ENCODE measurements around the gene ADCY4. TPM values are rescaled to one million over a fixed set of nuclear protein-coding genes. Genes with fewer than 3 reads are reported as not detected.

The ADCY4 gene
- total and polyA plus RNA-seq, 2 of the 13 experiments (the other 11 are each of a cell fraction or from before 2014, with no cell fraction given) = 0.03 TPM; not detected in 1

- TF ChIP-seq CEBPZ (IDR thresholded peaks at IDR 0.05; ENCODE audit: low read length) = no peak
- peak; percentile 85 for TF ChIP-seq ARID5B (CRISPR knock-in tag; IDR thresholded peaks at IDR 0.05)
- no peak for TF ChIP-seq CCAR2 (optimal IDR thresholded peaks at IDR 0.05; ENCODE audit: low read depth, low read length)
- peak; percentile 100 for TF ChIP-seq CSRNP1 (CRISPR knock-in tag; IDR thresholded peaks at IDR 0.05)
- peak; percentile 93 for TF ChIP-seq ARNTL (CRISPR knock-in tag; IDR thresholded peaks at IDR 0.05)
- TF ChIP-seq SRY (CRISPR knock-in tag; IDR thresholded peaks at IDR 0.05) = peak; percentile 99
- peak; percentile 85 for TF ChIP-seq THAP11 (CRISPR knock-in tag; IDR thresholded peaks at IDR 0.05)
- peak; percentile 100 for TF ChIP-seq NFKB2 (CRISPR knock-in tag; IDR thresholded peaks at IDR 0.05; ENCODE audit: borderline replicate concordance)
- TF ChIP-seq EP300 (IDR thresholded peaks at IDR 0.05; ENCODE audit: low read depth in 2 of 2, low read length in 2 of 2) = 0 out of 4 replicates have a peak, but pooled peaks of 1 of the 2 experiments have one; percentile 9
- peak; percentile 50; the same call in 1 of the 2 replicates for TF ChIP-seq EP300 (CRISPR knock-in tag; IDR thresholded peaks at IDR 0.05; ENCODE audit: borderline replicate concordance)
- no peak for TF ChIP-seq ZNF850 (CRISPR knock-in tag; conservative IDR thresholded peaks at IDR 0.05)
- TF ChIP-seq ZBTB21 (CRISPR knock-in tag; IDR thresholded peaks at IDR 0.05) = peak; percentile 64; the same call in 1 of the 2 replicates
- TF ChIP-seq ZNF362 (CRISPR knock-in tag; IDR thresholded peaks at IDR 0.05; ENCODE audit: borderline replicate concordance) = peak; percentile 53; the same call in 1 of the 2 replicates
- TF ChIP-seq THAP9 (CRISPR knock-in tag; IDR thresholded peaks at IDR 0.05; ENCODE audit: borderline replicate concordance) = peak; percentile 91
These were observed 18.9 kb downstream of the ADCY4 start (continued) for GRCh38 chr14:24315807-24316596.

Measured in HepG2 (cell line).